Head of caudate nucleus (tissue), 42 donors: ENCODE results near the gene CCDC14.
A peak's percentile ranks its signal among the peaks of the same experiment; 100 is the strongest.
"Not testable (repeated sequence)": the region's sequence is repeated elsewhere in the genome, so short reads cannot be mapped to it uniquely, and the experiment has no call there.

Experiments
- DNase-seq, 42 donors: peaks; one replicate each; pipeline versions ENCODE4 v3.0.0 to v3.0.0-alpha.2; 2020 to 2021; ENCODE audit warnings: mixed read lengths in 7 of 42
- intact Hi-C: fragments of 100-400 bp; cut with DNase I; formaldehyde crosslinking; loops from one replicate; pipeline ENCODE4 v1.15.0; 2022

The CCDC14 gene

GRCh38 chr3:123920868-123921267 lies 40.2 kb downstream of the CCDC14 start:
- DNase-seq: no peak
- intact Hi-C loops: no loop called here

DNA sequence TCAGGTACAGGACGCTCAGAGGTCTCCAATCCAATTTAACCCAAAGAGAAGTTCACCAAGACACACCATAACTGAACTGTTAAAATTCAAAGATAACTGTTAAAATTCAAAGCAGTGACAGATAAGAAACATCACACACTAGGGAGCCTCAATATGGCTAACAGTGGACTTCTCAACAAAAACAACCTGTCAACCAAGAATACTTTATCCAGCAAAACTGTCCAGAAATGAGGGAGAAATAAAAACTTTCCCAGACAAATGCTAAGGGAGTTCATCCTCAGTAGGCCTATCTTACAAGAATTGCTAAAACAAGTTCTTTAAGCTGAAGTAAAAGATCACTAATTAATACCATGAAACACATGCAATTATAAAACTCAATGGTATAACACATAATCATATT lies 40.6 kb downstream of the CCDC14 start:
- no peak for DNase-seq

GRCh38 chr3:123919353-123919752 lies 41.7 kb downstream of the CCDC14 start:
- no peak for DNase-seq
- intact Hi-C loops: no loop called here

More for the DNA sequence above, 40.6 kb downstream of the CCDC14 start:
- intact Hi-C loops: no loop called here

DNA sequence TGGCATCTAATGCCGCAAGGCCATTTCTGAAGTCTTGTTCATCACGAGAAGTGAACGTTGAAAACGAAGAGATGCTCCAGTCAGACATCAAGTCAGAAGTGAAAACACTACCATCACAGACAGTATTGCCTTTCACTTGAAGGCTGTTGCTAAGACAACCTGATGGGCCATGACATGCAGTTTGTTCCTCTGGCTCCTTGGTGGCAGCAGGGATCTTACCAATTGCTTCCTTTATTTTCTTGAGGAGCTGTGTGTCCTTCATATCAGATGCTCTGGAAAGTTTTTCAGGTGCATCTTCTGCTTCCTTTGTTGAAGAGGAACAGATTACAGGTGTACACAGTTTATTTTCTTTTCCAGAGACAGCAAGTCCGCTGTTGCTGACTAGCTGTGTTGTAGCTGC lies 46.2 kb downstream of the CCDC14 start:
- intact Hi-C loops: no loop called here

DNA sequence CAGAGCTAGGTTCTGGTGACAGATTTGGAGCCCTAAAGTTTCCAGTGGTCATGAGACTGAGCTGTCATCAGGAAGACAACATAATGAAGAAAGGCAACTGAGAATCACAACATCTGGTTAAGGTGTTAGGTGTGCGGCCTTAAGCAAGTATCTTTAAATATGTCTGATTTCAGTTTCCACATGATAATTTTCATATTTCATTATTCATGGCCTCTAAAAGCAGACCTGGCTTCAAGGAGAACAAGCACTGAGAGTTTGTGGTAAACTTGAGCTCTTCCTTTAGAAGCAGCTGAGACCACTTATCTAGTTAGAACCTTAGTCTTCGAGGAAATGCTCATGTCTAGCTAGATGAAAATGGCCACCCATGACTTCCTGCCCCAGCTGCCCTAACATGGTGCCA lies 51.2 kb downstream of the CCDC14 start:
- intact Hi-C loops: no loop called here
- DNase-seq: no peak

More for the DNA sequence above, 46.2 kb downstream of the CCDC14 start:
- DNase-seq: peak in 3 of 42 donors; percentile 1 to 37 (median 15)

- no peak for DNase-seq
- intact Hi-C loops: no loop called here
Observed at GRCh38 chr3:123907720-123908119, 53.3 kb downstream of the CCDC14 start.

DNA sequence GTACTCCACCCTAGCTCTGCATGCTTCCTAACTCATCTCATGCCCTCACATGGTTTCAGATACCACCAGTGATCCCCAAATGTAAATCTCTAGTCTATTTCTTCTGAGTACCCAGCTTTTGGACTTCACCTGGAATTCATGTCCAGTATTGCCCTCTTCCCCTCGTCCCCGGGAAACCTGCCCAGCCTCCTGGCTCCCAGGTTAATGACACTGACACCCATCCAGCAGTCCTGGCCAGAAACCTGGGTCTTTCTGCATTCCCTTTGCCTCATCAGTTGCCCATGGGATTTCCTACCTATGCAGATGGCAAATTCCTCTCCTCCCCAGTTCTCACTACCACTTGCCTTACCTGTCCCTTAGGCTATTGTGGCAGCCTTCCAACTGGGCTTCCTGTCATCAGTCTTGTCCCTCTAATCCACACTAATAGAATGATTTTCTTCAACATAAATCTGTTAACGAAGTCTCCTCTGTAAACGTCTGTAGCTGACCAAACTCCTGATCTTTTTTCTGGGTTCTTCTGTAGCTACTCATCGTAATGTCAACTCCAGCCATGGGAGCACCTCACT lies 61.6 kb downstream of the CCDC14 start:
- no peak for DNase-seq
- intact Hi-C loops: no loop called here

GRCh38 chr3:123893012-123893411 lies 68.0 kb downstream of the CCDC14 start:
- no peak for DNase-seq
- intact Hi-C loops: no loop called here

GRCh38 chr3:123892195-123892594 lies 68.8 kb downstream of the CCDC14 start:
- intact Hi-C loops: no loop called here
- no peak for DNase-seq

GRCh38 chr3:123890991-123891390 lies 70.0 kb downstream of the CCDC14 start:
- intact Hi-C loops: not testable (repeated sequence)

DNA sequence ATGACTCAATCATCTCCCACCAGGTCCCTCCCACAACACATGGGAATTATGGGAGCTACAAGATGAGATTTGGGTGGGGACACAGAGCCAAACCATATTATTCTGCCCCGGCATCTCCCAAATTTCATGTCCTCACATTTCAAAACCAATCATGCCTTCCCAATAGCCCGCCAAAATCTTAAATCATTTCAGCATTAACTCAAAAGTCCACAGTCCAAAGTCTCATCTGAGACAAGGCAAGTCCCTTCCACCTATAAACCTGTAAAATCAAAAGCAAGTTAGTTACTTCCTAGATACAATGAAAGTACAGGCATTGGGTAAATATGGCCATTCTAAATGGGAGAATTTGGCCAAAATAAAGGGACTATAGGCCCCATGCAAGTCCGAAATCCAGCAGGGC lies 70.9 kb downstream of the CCDC14 start:
- intact Hi-C loops, DNase-seq: not testable (repeated sequence)

More at GRCh38 chr3:123890991-123891390, 70.0 kb downstream of the CCDC14 start:
- DNase-seq: not testable (repeated sequence)

- intact Hi-C loops: no loop called here
- no peak for DNase-seq
Observed at GRCh38 chr3:123884993-123885392, 76.0 kb downstream of the CCDC14 start.

DNA sequence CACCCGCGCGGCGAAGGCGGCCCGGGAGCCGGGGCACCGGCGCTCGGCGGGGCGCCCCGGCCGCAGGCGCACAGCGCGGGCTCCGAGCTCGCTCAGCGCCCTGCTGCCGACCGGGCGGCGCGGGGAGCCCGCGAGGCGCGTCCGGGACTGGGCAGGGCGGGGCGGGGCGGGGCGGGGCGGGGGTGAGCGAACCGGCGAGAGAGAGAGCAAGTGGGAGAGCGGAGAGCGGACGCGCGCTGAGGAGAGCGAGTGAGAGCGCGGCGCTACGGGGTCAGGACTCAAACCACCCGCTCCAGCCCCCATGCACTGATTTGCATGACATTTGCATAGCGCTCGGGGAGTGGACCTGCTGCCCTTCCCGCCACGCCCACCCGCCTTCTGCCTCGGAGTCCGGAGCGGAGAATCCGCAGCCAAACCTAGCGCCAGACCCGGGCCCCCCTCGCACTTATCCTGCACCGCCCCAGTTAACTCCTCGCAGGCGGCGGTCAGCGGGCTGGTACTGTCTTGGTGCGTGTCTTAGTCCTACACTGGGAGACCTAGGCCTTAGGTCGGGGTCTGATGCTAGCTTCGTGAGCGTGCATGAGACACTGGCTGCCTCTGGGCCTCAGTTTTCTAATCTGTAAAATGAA lies 76.7 kb downstream of the CCDC14 start, which contains the start of gene MYLK:
MYLK (minus strand) TSS at position 130 of the 629 bp plus-strand sequence. CDS start 90,491 bp downstream, outside the sequence.
- peak in 26 of 42 donors; percentile 5 to 46 (median 17) for DNase-seq
- intact Hi-C loops: no loop called here

GRCh38 chr3:123883701-123884202 lies 77.3 kb downstream of the CCDC14 start:
- DNase-seq: no peak

GRCh38 chr3:123883111-123883510 lies 77.9 kb downstream of the CCDC14 start:
- no peak for DNase-seq
- intact Hi-C loops: no loop called here

More at GRCh38 chr3:123883701-123884202, 77.3 kb downstream of the CCDC14 start:
- intact Hi-C loops: no loop called here

DNA sequence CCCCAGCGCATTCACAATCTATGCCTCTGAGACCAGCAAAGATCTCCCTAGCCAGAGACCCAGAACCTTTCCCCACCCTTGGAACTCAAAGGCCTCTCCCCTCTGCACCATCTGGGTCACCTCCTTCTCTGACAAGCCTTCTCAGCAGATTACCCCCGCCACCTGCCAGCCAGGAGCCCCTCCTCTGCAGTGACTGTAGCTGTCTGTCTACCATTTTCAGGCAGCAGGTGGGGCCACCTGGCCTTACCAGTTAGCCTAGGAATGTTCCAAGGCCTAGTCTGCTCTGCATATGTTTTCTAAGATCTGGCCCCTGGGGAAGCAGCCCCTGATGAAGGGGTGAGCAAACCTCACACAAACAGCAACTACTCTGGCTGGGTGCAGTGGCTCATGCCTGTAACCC lies 79.3 kb downstream of the CCDC14 start:
- intact Hi-C loops: no loop called here
- DNase-seq: no peak

- intact Hi-C loops: no loop called here
- DNase-seq: peak in 7 of 42 donors; percentile 7 to 47 (median 13)
Observed at GRCh38 chr3:123880998-123881561, 79.9 kb downstream of the CCDC14 start.

GRCh38 chr3:123878807-123879206 lies 82.2 kb downstream of the CCDC14 start:
- intact Hi-C loops: no loop called here

GRCh38 chr3:123877965-123878364 lies 83.1 kb downstream of the CCDC14 start:
- intact Hi-C loops: no loop called here

More at GRCh38 chr3:123878807-123879206, 82.2 kb downstream of the CCDC14 start:
- no peak for DNase-seq

DNA sequence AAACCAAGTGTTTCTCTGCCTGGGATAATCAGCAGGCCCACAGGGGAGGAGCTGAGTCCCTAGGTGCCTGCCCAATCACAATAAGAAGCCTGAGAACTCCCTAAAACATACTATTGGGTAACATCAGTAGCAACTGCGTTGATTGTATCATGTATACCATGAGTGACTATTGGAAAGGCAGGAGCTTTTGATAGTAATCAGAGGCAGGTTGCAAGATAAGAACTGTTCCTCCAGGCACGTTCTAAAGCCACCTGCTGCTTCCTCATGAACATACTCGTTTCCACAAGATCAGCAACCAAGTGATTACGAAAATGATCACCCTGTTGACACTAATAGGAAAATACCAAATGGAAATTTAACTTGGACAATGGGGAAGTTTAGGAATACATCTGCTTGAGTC lies 83.6 kb downstream of the CCDC14 start:
- DNase-seq: no peak
- intact Hi-C loops: no loop called here

More at GRCh38 chr3:123877965-123878364, 83.1 kb downstream of the CCDC14 start:
- no peak for DNase-seq
